ENCODE measurements around the gene PLXNA2. TPM values are rescaled to one million over a fixed set of nuclear protein-coding genes. Genes with fewer than 3 reads are reported as not detected.

The PLXNA2 gene
- total RNA-seq, 4 donors from 2014 or later, result 26.9 to 54.0 (median 46.1) TPM

DNA sequence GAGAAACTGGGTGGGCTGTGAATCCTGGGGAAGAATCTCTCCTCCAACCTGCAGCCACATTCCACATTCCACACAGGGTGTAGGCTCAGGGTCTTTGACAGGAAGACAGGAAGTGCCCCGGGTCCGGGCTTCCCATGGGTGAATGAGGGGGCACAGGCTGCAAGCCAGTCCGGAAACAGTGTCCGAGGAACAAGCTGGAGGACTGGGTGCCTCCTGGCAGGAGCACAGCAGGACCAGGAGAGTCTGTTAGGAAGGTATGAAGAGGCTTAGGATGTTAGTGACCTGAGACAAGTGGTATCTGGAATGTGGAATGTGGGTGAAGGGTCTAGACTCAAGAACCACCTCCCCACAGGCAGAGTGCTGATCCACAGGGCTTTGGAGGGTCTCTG is 212.3 kb downstream of the PLXNA2 start:
- H3K27ac ChIP-seq, result peak overlapping the region in 1 of 4 donors; percentile 3

DNA sequence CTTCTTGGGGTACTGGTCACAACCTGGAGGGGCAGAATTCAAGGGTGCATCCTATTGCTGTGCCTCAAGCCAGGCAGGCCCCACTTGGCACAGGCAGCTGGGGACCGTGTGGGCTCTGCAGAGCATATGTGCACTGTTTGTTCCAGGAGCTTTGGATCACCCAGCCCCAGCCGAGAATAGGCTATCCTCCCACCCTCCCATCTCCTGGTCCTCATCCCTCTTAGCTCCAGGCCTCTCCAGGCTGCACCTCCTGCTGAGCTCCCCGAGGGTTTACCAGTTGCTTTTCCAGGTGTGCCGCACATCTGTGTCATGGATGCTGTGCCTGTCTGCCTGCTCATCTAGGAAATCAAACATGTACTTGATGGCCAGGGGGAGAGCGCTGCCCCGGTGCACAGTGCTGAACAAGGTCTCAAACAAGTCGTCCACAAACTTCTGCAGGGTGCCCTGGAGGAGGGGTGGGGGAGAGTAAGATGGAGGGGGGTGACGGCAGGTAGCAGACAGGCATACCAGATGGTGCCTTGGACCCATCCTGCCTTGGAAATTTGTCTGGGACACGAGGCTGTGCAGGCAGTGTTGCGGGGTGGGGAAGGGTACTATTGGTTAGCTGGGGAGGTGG is 212.8 kb downstream of the PLXNA2 start:
- no peaks in the 10 kb centered on the region for H3K9me3 ChIP-seq
- no peak overlapping the region for H3K4me3 ChIP-seq
- TF ChIP-seq, protein P1, sequence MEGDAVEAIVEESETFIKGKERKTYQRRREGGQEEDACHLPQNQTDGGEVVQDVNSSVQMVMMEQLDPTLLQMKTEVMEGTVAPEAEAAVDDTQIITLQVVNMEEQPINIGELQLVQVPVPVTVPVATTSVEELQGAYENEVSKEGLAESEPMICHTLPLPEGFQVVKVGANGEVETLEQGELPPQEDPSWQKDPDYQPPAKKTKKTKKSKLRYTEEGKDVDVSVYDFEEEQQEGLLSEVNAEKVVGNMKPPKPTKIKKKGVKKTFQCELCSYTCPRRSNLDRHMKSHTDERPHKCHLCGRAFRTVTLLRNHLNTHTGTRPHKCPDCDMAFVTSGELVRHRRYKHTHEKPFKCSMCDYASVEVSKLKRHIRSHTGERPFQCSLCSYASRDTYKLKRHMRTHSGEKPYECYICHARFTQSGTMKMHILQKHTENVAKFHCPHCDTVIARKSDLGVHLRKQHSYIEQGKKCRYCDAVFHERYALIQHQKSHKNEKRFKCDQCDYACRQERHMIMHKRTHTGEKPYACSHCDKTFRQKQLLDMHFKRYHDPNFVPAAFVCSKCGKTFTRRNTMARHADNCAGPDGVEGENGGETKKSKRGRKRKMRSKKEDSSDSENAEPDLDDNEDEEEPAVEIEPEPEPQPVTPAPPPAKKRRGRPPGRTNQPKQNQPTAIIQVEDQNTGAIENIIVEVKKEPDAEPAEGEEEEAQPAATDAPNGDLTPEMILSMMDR (IDR thresholded peaks at IDR 0.05), result no peak
- TF ChIP-seq POLR2A (IDR thresholded peaks at IDR 0.05), result no peak
- H3K27ac ChIP-seq, result peak overlapping the region in 2 of 4 donors; percentile 65 to 79
- no peaks in the 10 kb centered on the region for H3K27me3 ChIP-seq
- intact Hi-C loops (cut with DNase I), result no loop called here
- peaks cover 9 to 100% (median 14%) of the 10 kb centered on the region in 3 donors for H3K36me3 ChIP-seq
- H3K4me1 ChIP-seq, result peaks cover 0 to 35% (median 21%) of the 10 kb centered on the region in 3 donors
- 83 to 87% methylated on average over 2 to 4 of the region's 10 CpGs for WGBS, 2 donors
- no peak for DNase-seq

More for the DNA sequence above, 212.3 kb downstream of the PLXNA2 start:
- no peak for DNase-seq
- TF ChIP-seq POLR2A (IDR thresholded peaks at IDR 0.05), result no peak
- Histone ChIP-seq H3K36me3 (peaks cover 7 to 100% (median 15%) of the 10 kb centered on the region in 3 donors), H3K4me3 (no peak overlapping the region), H3K27me3 (no peaks in the 10 kb centered on the region), H3K4me1 (peaks cover 0 to 35% (median 21%) of the 10 kb centered on the region in 3 donors), H3K9me3 (no peaks in the 10 kb centered on the region)
- intact Hi-C loops (cut with DNase I), result no loop called here
- 71 to 78% methylated on average over 3 to 4 of the region's 4 CpGs for WGBS, 2 donors

DNA sequence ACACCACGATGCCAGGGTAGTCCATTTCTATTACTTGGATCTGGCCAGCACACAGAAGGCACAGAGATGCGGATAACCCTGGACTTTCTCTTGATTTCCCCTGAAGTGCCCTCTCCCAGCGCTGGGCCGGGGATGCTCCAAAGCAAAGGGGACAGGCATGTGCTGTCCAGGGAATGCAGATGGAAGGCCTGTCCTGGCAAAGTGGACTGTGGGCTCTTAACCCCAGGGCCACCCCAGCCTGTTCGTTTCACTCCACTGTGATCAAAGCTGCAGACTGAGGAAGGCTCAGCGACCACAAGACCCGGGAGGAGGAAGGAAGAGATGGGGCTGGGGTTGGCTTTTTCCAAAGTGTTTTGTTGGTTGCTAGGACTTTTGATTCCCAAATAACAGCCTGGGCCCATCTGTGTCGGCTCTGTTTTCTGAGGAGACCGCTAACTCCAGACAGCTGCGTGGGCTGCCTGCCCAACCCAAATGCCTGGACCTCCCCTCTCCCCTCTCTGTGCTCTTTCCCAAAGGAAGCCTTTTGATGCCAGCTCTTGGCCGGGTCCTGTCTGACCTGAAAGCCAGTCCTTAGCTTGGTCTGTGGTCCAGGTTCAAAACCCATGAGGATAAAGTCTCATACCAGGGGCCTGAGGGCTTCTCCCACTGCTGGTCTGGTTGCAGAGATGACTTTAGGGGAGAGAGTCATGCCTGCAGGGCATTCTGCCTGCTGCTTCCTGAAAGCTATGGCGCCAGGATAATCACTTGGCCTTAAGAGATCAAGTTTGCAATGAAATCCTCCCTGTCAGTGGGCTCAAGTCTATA is 213.7 kb downstream of the PLXNA2 start:
- TF ChIP-seq, protein P1 (IDR thresholded peaks at IDR 0.05), result no peak
- no peak for TF ChIP-seq POLR2A (IDR thresholded peaks at IDR 0.05)
- H3K4me1 ChIP-seq, result peaks cover 0 to 35% (median 21%) of the 10 kb centered on the region in 3 donors
- peak overlapping the region; percentile 15 to 79 (median 60) for H3K27ac ChIP-seq
- WGBS, 2 donors, result 47% methylated on average over 8 to 9 of the region's 12 CpGs
- H3K9me3 ChIP-seq, result no peaks in the 10 kb centered on the region
- DNase-seq, result no peak
- H3K27me3 ChIP-seq, result no peaks in the 10 kb centered on the region
- H3K36me3 ChIP-seq, result peaks cover 9 to 100% (median 14%) of the 10 kb centered on the region in 3 donors
- intact Hi-C loops (cut with DNase I), result no loop called here
- H3K4me3 ChIP-seq, result no peak overlapping the region

DNA sequence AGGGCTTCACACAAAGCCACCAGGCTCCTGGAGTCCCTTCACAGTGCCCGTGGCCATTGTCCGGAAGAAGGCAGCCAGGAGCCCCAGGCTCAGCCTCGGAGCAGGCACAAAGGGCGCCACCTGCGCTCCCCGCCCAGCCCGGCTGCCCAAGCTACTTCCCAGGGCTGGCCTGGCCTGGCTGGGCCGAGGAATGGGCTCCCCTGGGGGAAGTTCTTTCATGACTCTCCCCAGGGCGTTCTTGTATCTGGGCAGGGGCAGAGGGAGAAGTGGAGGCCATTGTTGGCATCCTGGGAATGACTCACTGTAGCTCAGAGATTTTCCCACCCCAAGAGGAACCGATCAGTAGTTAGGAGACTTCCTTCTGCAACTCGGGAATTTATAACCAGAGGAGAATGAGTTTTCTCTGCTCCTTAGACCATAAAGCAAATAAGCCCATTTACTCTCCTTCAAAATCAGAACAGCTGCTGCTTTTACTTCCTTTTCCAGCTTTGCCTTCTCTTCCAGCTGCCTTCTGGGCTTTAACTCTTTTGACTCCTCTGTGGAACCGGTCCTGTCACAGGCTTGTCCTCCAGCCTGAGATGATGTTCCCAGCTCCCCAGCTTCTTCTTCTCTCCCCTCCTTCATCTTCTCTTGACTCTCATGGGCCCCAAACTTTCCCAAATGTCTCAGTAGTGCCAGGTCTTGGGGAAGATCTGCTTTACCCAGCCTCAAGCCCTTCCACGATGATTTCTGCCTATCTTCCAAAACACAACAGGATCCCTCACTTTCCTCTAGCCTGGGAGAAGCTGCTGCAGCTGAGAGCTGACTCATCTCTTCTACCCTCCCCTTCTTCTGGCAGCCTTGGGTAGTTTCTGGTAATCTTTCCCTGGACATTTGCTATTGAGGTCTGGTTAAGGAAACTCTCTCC is 214.6 kb downstream of the PLXNA2 start:
- intact Hi-C loops (cut with DNase I), result no loop called here
- TF ChIP-seq POLR2A (IDR thresholded peaks at IDR 0.05), result no peak
- TF ChIP-seq, protein P1 (IDR thresholded peaks at IDR 0.05), result no peak
- peak overlapping the region; percentile 49 to 79 (median 60) for H3K27ac ChIP-seq
- H3K4me3 ChIP-seq, result no peak overlapping the region
- 39 to 74% methylated on average over 4 to 6 of the region's 13 CpGs for WGBS, 2 donors
- peaks cover 0 to 35% (median 21%) of the 10 kb centered on the region in 3 donors for H3K4me1 ChIP-seq
- H3K36me3 ChIP-seq, result peaks cover 9 to 100% (median 14%) of the 10 kb centered on the region in 3 donors
- no peak for DNase-seq
- no peaks in the 10 kb centered on the region for H3K27me3 ChIP-seq
- H3K9me3 ChIP-seq, result no peaks in the 10 kb centered on the region

DNA sequence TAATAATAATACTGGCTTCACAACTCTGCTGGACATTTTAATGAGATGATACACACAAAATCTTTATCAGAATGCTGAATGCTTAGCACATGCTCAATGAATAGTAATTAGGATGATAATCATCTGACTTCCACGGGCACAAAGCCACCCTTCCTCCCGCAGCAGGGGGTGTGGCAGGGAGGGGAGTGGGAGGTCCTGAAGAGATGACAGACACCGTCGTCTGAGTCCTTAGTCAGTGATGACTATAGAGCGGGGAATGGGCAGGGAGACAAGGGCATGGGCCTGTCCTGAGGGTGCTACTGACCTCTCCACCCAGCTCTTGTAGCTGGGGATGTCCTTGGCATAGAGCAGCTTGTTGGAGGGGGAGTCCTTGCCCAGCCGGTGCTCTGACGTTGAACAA is 215.7 kb downstream of the PLXNA2 start:
- intact Hi-C loops (cut with DNase I), result no loop called here
- H3K36me3 ChIP-seq, result peaks cover 9 to 90% (median 14%) of the 10 kb centered on the region in 3 donors

More for the DNA sequence above, 215.7 kb downstream of the PLXNA2 start:
- H3K4me1 ChIP-seq, result peaks cover 0 to 35% (median 21%) of the 10 kb centered on the region in 3 donors
- WGBS, 2 donors, result 49 to 100% methylated on average over 1 to 5 of the region's 7 CpGs
- no peak for TF ChIP-seq POLR2A (IDR thresholded peaks at IDR 0.05)
- TF ChIP-seq, protein P1 (IDR thresholded peaks at IDR 0.05), result no peak
- H3K9me3 ChIP-seq, result no peaks in the 10 kb centered on the region
- no peak overlapping the region for H3K4me3 ChIP-seq
- H3K27ac ChIP-seq, result peak overlapping the region in 3 of 4 donors; percentile 55 to 79 (median 65)
- DNase-seq, result no peak
- no peaks in the 10 kb centered on the region for H3K27me3 ChIP-seq

All from esophagus squamous epithelium (tissue), 5 donors.